Epithelial cell of umbilical artery (primary cell): ENCODE results near the gene OR2J3. TPM values are rescaled to one million over a fixed set of nuclear protein-coding genes. Genes with fewer than 3 reads are reported as not detected.

ENCODE experiments used
- total RNA-seq: library from RNA; depleted of rRNA; stranded (reverse); fragments of >200 nt; gene quantifications from 2 replicates; pipeline ENCODE4 v1.2.3, GENCODE V29; 2014

OR2J3 gene
- total RNA-seq, result not detected in 2 replicates

DNA sequence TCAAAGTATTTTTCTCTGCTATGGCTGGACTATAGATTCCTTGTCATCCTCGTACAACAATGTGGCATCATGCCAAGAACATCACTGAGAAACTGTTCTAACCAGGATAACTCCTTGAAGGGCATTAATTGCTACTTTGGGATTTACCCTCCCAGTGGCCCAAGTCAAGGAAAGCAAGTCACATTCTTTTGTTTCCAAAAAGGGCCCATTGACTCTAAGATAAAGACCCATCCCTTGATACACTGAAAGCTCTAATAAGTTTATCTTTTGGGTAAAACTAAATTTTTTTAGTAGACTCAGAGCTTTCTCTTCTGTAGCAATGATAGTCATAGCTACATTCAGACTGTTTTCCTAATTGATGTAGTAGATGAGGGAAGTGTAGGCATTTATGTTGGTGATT lies at the start of gene OR2J3:
Gene OR2J3, plus strand, starts transcription at position 301 of the 400 bp plus-strand sequence. CDS start 3,833 bp downstream, outside the sequence.

DNA sequence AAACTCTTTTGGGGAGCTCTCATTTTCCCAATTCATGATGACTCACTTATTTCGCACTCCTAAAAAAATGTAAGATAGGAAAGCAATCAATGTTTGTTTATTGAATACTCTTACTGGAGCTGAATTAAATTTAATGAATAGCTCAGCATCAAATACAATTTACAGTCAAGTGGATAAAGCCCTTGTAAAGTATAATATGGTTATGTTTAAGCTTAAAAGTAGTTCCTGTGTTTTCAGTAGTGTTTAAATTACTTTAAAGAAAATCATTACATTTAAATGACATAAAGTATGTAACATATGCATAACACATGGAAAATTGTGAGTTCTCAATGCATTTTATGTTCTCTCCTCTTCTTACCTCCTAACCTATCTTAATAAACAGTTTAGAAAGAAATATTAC lies 20.6 kb upstream of the OR2J3 start, which contains the start of gene OR2B3:
Gene OR2B3, minus strand, starts transcription at position 101 of the 400 bp plus-strand sequence. Its CDS starts 65 bp downstream, at position 36.

GRCh38 chr6:29099190-29099589 lies 8.7 kb upstream of the OR2J3 start, which contains the start of gene OR2J1:
Gene OR2J1, plus strand, starts transcription at chr6:29099490. Its CDS starts 1,453 bp downstream, at chr6:29100943.

Other genes starting within 250 kb of the OR2J3 start
- 57.1 and 74.4 TPM in 2 replicates for gene TRIM27, start 184.1 kb upstream of the OR2J3 start, total RNA-seq
- gene ZNF311, start 102.7 kb upstream of the OR2J3 start, total RNA-seq, result 0.30 and 0.32 TPM in 2 replicates
- gene OR2W1, start 62.9 kb upstream of the OR2J3 start, total RNA-seq, result not detected in 2 replicates
- not detected in 2 replicates for gene OR2B3, start 20.7 kb upstream of the OR2J3 start, total RNA-seq
- gene OR2J1, start 8.6 kb upstream of the OR2J3 start, total RNA-seq, result not detected in 2 replicates
- not detected in 2 replicates for gene OR2J2, start 62.8 kb downstream of the OR2J3 start, total RNA-seq
- not detected in 2 replicates for gene OR14J1, start 193.6 kb downstream of the OR2J3 start, total RNA-seq